ENCODE measurements around the gene AGAP2. TPM values are rescaled to one million over a fixed set of nuclear protein-coding genes. Genes with fewer than 3 reads are reported as not detected.

Gene AGAP2
- total RNA-seq, 1 experiment from 2014 or later, result 5.3 TPM

DNA sequence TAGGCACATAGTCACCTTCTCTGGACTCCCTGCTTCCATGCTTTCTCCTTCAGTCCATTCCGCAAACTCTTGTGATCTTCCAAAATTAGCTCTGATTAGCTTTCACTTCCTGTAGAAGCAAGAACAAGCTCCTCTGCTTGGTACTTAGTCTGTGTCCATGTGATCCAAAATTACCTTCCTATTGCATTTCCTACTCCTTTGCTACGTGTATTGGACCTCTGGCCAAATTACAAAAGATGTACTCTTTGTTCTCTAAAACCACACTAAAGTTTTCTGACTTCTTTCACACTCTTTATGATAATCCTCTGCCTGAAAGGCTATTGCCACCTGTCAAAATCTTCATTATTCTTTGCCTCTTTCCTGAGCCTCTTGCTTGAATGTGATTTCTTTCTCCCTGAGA, 43.3 kb upstream of the AGAP2 start:
- Histone ChIP-seq H3K14ac (ENCODE audit: insufficient read depth, low read length) (no peak overlapping the region), H4K20me1 (ENCODE audit: control insufficient read depth, insufficient read depth, insufficient read length) (no peaks in the 10 kb centered on the region), H2BK12ac (ENCODE audit: insufficient read length, low read depth, low read length) (no peak overlapping the region), H3K4me2 (ENCODE audit: insufficient read depth, insufficient read length, low read length) (no peak overlapping the region), H3K79me1 (ENCODE audit: insufficient read depth, low read depth, low read length, poor library complexity, severe bottlenecking) (no peaks in the 10 kb centered on the region), H3K9me3 (ENCODE audit: control insufficient read depth, low read depth, low read length) (no peaks in the 10 kb centered on the region), H3K23ac (ENCODE audit: insufficient read length, low read depth, low read length) (no peak overlapping the region), H2BK20ac (ENCODE audit: low read depth, low read length, poor library complexity, severe bottlenecking) (no peak overlapping the region), H2BK120ac (ENCODE audit: low read depth, low read length, poor library complexity, severe bottlenecking) (no peak overlapping the region), H3K79me2 (ENCODE audit: insufficient read depth, low read length) (no peaks in the 10 kb centered on the region; the same call in 1 of the 2 replicates), H3K4ac (ENCODE audit: low read depth, low read length) (no peak overlapping the region), H3K18ac (ENCODE audit: insufficient read length, low read depth, low read length) (no peak overlapping the region), H3K27ac (ENCODE audit: insufficient read length, low read depth, low read length) (no peak overlapping the region), H4K5ac (ENCODE audit: insufficient read length, low read depth, low read length) (no peak overlapping the region), H3K9ac (ENCODE audit: extremely low read depth, insufficient read length, low read length) (no peak overlapping the region), H3K4me1 (ENCODE audit: insufficient read depth, low read length) (no peaks in the 10 kb centered on the region), H3T11ph (ENCODE audit: low read length) (no peak overlapping the region), H2BK15ac (ENCODE audit: low read depth, low read length) (no peak overlapping the region), H2AFZ (ENCODE audit: low read length) (no peak overlapping the region), H2AK5ac (ENCODE audit: insufficient read length, low read length) (no peak overlapping the region), H3K23me2 (ENCODE audit: insufficient read length, low read depth, low read length, poor library complexity, severe bottlenecking) (peaks cover 5% of the 10 kb centered on the region), H3K56ac (ENCODE audit: insufficient read length, low read depth, low read length) (no peak overlapping the region), H2BK5ac (ENCODE audit: insufficient read length, low read length) (no peak overlapping the region), H4K91ac (ENCODE audit: insufficient read length, low read depth, low read length) (no peak overlapping the region), H3K27me3 (ENCODE audit: insufficient read depth, low read length) (no peaks in the 10 kb centered on the region), H4K8ac (replicated peaks; ENCODE audit: insufficient read length, low read depth, low read length) (no peak overlapping the region)
- no peak overlapping the region for H3K27ac Mint-ChIP-seq
- H3K9me3 Mint-ChIP-seq, result peaks cover 0 to 3% of the 10 kb centered on the region in 2 experiments; a peak in 2 of 5 replicates
- TF ChIP-seq, protein P1, sequence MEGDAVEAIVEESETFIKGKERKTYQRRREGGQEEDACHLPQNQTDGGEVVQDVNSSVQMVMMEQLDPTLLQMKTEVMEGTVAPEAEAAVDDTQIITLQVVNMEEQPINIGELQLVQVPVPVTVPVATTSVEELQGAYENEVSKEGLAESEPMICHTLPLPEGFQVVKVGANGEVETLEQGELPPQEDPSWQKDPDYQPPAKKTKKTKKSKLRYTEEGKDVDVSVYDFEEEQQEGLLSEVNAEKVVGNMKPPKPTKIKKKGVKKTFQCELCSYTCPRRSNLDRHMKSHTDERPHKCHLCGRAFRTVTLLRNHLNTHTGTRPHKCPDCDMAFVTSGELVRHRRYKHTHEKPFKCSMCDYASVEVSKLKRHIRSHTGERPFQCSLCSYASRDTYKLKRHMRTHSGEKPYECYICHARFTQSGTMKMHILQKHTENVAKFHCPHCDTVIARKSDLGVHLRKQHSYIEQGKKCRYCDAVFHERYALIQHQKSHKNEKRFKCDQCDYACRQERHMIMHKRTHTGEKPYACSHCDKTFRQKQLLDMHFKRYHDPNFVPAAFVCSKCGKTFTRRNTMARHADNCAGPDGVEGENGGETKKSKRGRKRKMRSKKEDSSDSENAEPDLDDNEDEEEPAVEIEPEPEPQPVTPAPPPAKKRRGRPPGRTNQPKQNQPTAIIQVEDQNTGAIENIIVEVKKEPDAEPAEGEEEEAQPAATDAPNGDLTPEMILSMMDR (conservative IDR thresholded peaks at IDR 0.05), result no peak
- peaks cover 4 to 7% of the 10 kb centered on the region in 2 experiments for H3K4me1 Mint-ChIP-seq
- peaks cover 14 to 26% (median 14%) of the 10 kb centered on the region in 3 experiments for H3K36me3 Mint-ChIP-seq (ENCODE audit: insufficient read depth in 1 of 3, low read depth in 3 of 3)
- peak overlapping the region in 1 of 2 experiments; percentile 100; a peak in 2 of 5 replicates for H3K4me3 Mint-ChIP-seq
- WGBS (ENCODE audit: extremely low coverage, insufficient read length, low lambda C conversion rate), result no CpG with 5 or more reads among the region's 2 CpGs
- no peak for DNase-seq
- no peaks in the 10 kb centered on the region for H3K27me3 Mint-ChIP-seq (ENCODE audit: low read depth)

Data from H9 (cell line).